HCT116 (cell line): ENCODE measurements around the gene ZNFX1. TPM values are rescaled to one million over a fixed set of nuclear protein-coding genes. Genes with fewer than 3 reads are reported as not detected.

Experiments
- ATAC-seq: fragments of 200-7000 bp; cut with Tn5 transposase; 2 replicates; pipeline ENCODE4 v1.9.1; 2020; ENCODE audit warnings: mild to moderate bottlenecking, moderate library complexity
- BruUV-seq: library from RNA; stranded (reverse); fragments of 400-500 nt; replicated peaks from 2 replicates; lab custom pipeline; 2021; lab: Mats Ljungman, UMichigan
- CTCF ChIA-PET: fragments of 300-600 bp; sonication (Branson Sonifier 250); formaldehyde crosslinking; loops from one replicate; lab custom pipeline; 2021; ENCODE audit warnings: antibody characterized with exemption; lab: Charles Lee
- POLR2A ChIA-PET: fragments of 300-600, 350-600 bp; sonication (Branson Sonifier 250); formaldehyde crosslinking; loops from one replicate; lab custom pipeline; 2021; ENCODE audit warnings: antibody characterized with exemption; lab: Charles Lee
- RAD21 ChIA-PET, 2 experiments: fragments of 300-600 bp; sonication (Branson Sonifier 250); formaldehyde crosslinking; loops; one replicate each; lab custom pipeline; 2023; ENCODE audit warnings: low total read pairs in 2 of 2; ENCODE audit not compliant: uncharacterized antibody in 2 of 2, unreplicated experiment in 2 of 2, low non-redundant PET in 1 of 2; lab: Charles Lee
- DNase-seq: peaks from one replicate; pipeline ENCODE4 v3.0.0-alpha.2; 2010; ENCODE audit warnings: low read depth, low spot score
- H2AFZ ChIP-seq: fragments of 200-600 bp; shearing (Covaris generic), sonication (generic); 2 replicates; pipeline ENCODE4 v1.6.1; 2017; ENCODE audit warnings: low read depth, mixed run types, mixed read lengths, antibody characterized with exemption, low read length; ENCODE audit not compliant: poor library complexity, severe bottlenecking
- H3K27ac ChIP-seq: 2 replicates; pipeline ENCODE4 v1.5.1; 2012; ENCODE audit warnings: low read depth, low read length
- H3K27me3 ChIP-seq: fragments of 200-600 bp; sonication (generic); 2 replicates; pipeline ENCODE4 v1.6.1; 2016; ENCODE audit warnings: mixed run types, low read length, mixed read lengths; ENCODE audit not compliant: insufficient read depth
- H3K36me3 ChIP-seq, 2 experiments: fragments of 200-500 bp in 1 of 2; fragments of 200-600 bp in 1 of 2; sonication (Bioruptor generic) in 1 of 2; sonication (generic) in 1 of 2; 2 replicates each; pipeline versions ENCODE4 v1.5.1 to v1.6.1; 2014 to 2016; ENCODE audit warnings: low read length in 2 of 2, inconsistent platforms in 1 of 2, mixed read lengths in 1 of 2, mixed run types in 1 of 2; ENCODE audit not compliant: insufficient read depth in 2 of 2, control insufficient read depth in 1 of 2
- H3K4me1 ChIP-seq, 2 experiments: fragments of 200-600 bp in 1 of 2; sonication (generic) in 1 of 2; 2 replicates each; pipeline versions ENCODE4 v1.5.1 to v1.6.1; 2012 to 2017; ENCODE audit warnings: low read length in 2 of 2, inconsistent platforms in 1 of 2, mild to moderate bottlenecking in 1 of 2, mixed read lengths in 1 of 2, mixed run types in 1 of 2, moderate library complexity in 1 of 2; ENCODE audit not compliant: insufficient read depth in 2 of 2, control insufficient read depth in 1 of 2
- H3K4me2 ChIP-seq: fragments of 200-600 bp; sonication (generic); 2 replicates; pipeline ENCODE4 v1.6.1; 2017; ENCODE audit warnings: mixed run types, low read length, mixed read lengths
- H3K4me3 ChIP-seq, 2 experiments: fragments of 200-600 bp in 1 of 2; sonication (generic) in 1 of 2; replicated peaks in 1 of 2; 2 replicates each; pipeline ENCODE4 v1.5.1; 2011 to 2016; ENCODE audit warnings: low read length in 2 of 2, control low read depth in 1 of 2, low read depth in 1 of 2, mild to moderate bottlenecking in 1 of 2, mixed read lengths in 1 of 2, mixed run types in 1 of 2
- H3K79me2 ChIP-seq: fragments of 200-600 bp; sonication (generic); 2 replicates; pipeline ENCODE4 v1.6.1; 2017; ENCODE audit warnings: mild to moderate bottlenecking, mixed run types, low read length, moderate library complexity, mixed read lengths; ENCODE audit not compliant: insufficient read depth
- H3K9ac ChIP-seq: fragments of 200-600 bp; sonication (generic); 2 replicates; pipeline ENCODE4 v1.6.1; 2016; ENCODE audit warnings: low read length, mixed read lengths
- H3K9me2 ChIP-seq: fragments of 200-600 bp; sonication (generic), shearing (Covaris generic); 2 replicates; pipeline ENCODE4 v1.6.1; 2017; ENCODE audit warnings: mixed run types, mild to moderate bottlenecking, moderate library complexity; ENCODE audit not compliant: insufficient read depth
- H3K9me3 ChIP-seq, 2 experiments: fragments of 200-500 bp in 1 of 2; fragments of 200-600 bp in 1 of 2; sonication (Bioruptor generic) in 1 of 2; sonication (generic) in 1 of 2; 2 replicates each; pipeline ENCODE4 v1.6.1; 2014 to 2017; ENCODE audit warnings: low read length in 2 of 2, mixed read lengths in 2 of 2, inconsistent platforms in 1 of 2, low read depth in 1 of 2, mild to moderate bottlenecking in 1 of 2, mixed run types in 1 of 2, moderate library complexity in 1 of 2; ENCODE audit not compliant: control insufficient read depth in 1 of 2, insufficient read depth in 1 of 2
- H4K20me1 ChIP-seq: fragments of 200-600 bp; sonication (generic), shearing (Covaris generic); 2 replicates; pipeline ENCODE4 v1.6.1; 2017; ENCODE audit warnings: mixed run types, mild to moderate bottlenecking, moderate library complexity; ENCODE audit not compliant: insufficient read depth
- EGR1 ChIP-seq: IDR thresholded peaks from 2 replicates; pipeline ENCODE4 v1.6.1; 2012; ENCODE audit warnings: low read depth
- FOSL1 ChIP-seq: IDR thresholded peaks from 2 replicates; pipeline ENCODE4 v1.6.1; 2012; ENCODE audit warnings: low read depth
- RAD21 ChIP-seq: IDR thresholded peaks from 2 replicates; pipeline ENCODE4 v1.6.1; 2012; ENCODE audit warnings: low read depth, mild to moderate bottlenecking
- SIN3A ChIP-seq: IDR thresholded peaks from 2 replicates; pipeline ENCODE4 v1.6.1; 2012; ENCODE audit warnings: low read depth
- ZFX ChIP-seq: fragments of 450-650 bp; IDR thresholded peaks from 2 replicates; pipeline ENCODE4 v1.6.1; 2017
- intact Hi-C: fragments of 100-400 bp; cut with micrococcal nuclease; formaldehyde crosslinking; loops from 2 replicates; pipeline ENCODE4 v1.10.0; 2022
- total RNA-seq: library from RNA; stranded (reverse); gene quantifications from one replicate; pipeline ENCODE4 v1.2.1, GENCODE V29; 2021; ENCODE audit not compliant: unreplicated experiment
- TF ChIP-seq, protein P1 (sequence below): IDR thresholded peaks from 2 replicates; pipeline ENCODE4 v1.6.1; 2012
- TF ChIP-seq, protein P2 (sequence below): IDR thresholded peaks from 2 replicates; pipeline ENCODE4 v1.6.1; 2012; ENCODE audit warnings: low read depth

Gene ZNFX1
- total RNA-seq, 1 experiment from 2014 or later, result 24.1 TPM

DNA sequence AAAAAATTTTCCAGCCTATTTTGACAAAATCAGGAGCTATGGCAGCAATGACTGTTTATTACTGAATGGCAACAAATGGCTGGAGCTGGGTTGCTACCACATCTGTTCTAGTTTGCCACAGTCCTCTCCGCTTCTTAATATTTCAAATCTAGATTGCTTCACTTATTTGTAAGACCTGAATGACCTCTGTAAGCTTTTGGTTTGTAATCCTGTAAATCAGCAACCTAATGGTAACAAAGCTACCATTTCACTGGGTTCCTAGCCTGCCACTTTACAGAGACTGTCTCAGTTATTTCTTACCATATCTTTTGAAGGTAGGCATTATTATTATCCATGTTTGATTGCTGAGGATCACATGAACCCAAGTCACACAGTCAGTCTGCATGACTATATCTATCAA lies 15.4 kb downstream of the ZNFX1 start:
- peaks cover 49% of the 10 kb centered on the region for H3K79me2 ChIP-seq
- H3K9me3 ChIP-seq, result no peaks in the 10 kb centered on the region
- no peak for TF ChIP-seq EGR1
- H3K9ac ChIP-seq, result no peak overlapping the region
- CTCF ChIA-PET, result interaction anchor here (1.2 kb wide), 1 partner anchor 17 kb away, joined by 4 read pairs; no protein-coding TSS in a partner anchor
- no peaks in the 10 kb centered on the region for H3K27me3 ChIP-seq
- no peak overlapping the region for H3K4me2 ChIP-seq
- ATAC-seq (no peak), DNase-seq (no peak)
- BruUV-seq, result no TSS peak
- H3K4me3 ChIP-seq, result no peak overlapping the region
- H3K9me2 ChIP-seq, result no peaks in the 10 kb centered on the region
- no peak overlapping the region for H2AFZ ChIP-seq
- H3K36me3 ChIP-seq, result peaks cover 50 to 63% of the 10 kb centered on the region in 2 experiments
- RAD21 ChIA-PET, result no interaction called here
- no peaks in the 10 kb centered on the region for H3K4me1 ChIP-seq
- POLR2A ChIA-PET, result no interaction called here
- H4K20me1 ChIP-seq, result peaks cover 15% of the 10 kb centered on the region; the same call in 1 of the 2 replicates
- intact Hi-C loops, result no loop called here
- H3K27ac ChIP-seq, result no peak overlapping the region

DNA sequence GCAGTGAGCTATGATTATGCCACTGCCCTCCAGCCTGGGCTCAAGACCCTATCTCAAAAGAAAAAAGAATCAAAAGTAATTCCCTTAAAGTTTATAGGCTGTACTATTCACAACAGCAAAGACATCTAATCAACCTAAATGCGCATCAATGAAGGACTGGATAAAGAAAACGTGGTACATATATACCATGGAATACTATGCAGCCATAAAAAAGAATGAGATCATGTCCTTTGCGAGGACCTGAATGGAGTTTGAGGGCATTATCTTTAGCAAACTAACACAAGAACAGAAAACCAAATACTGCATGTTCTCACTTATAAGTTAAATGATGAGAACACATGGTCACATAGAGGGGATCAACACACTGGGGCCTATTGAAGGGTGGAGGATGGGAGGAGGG lies 16.7 kb downstream of the ZNFX1 start:
- POLR2A ChIA-PET, result no interaction called here
- H3K27me3 ChIP-seq, result no peaks in the 10 kb centered on the region
- H3K4me3 ChIP-seq, result no peak overlapping the region
- H3K9me3 ChIP-seq, result no peaks in the 10 kb centered on the region
- H3K27ac ChIP-seq, result no peak overlapping the region
- H2AFZ ChIP-seq, result no peak overlapping the region
- H3K36me3 ChIP-seq, result peaks cover 56 to 66% of the 10 kb centered on the region in 2 experiments
- RAD21 ChIA-PET, result no interaction called here
- ATAC-seq (no peak), DNase-seq (no peak)
- intact Hi-C loops, result no loop called here
- CTCF ChIA-PET, result no interaction called here
- TF ChIP-seq, protein P1, sequence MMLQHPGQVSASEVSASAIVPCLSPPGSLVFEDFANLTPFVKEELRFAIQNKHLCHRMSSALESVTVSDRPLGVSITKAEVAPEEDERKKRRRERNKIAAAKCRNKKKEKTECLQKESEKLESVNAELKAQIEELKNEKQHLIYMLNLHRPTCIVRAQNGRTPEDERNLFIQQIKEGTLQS, result no peak
- TF ChIP-seq SIN3A (no peak), ZFX (no peak), FOSL1 (no peak), EGR1 (no peak), RAD21 (no peak)
- TF ChIP-seq, protein P2, sequence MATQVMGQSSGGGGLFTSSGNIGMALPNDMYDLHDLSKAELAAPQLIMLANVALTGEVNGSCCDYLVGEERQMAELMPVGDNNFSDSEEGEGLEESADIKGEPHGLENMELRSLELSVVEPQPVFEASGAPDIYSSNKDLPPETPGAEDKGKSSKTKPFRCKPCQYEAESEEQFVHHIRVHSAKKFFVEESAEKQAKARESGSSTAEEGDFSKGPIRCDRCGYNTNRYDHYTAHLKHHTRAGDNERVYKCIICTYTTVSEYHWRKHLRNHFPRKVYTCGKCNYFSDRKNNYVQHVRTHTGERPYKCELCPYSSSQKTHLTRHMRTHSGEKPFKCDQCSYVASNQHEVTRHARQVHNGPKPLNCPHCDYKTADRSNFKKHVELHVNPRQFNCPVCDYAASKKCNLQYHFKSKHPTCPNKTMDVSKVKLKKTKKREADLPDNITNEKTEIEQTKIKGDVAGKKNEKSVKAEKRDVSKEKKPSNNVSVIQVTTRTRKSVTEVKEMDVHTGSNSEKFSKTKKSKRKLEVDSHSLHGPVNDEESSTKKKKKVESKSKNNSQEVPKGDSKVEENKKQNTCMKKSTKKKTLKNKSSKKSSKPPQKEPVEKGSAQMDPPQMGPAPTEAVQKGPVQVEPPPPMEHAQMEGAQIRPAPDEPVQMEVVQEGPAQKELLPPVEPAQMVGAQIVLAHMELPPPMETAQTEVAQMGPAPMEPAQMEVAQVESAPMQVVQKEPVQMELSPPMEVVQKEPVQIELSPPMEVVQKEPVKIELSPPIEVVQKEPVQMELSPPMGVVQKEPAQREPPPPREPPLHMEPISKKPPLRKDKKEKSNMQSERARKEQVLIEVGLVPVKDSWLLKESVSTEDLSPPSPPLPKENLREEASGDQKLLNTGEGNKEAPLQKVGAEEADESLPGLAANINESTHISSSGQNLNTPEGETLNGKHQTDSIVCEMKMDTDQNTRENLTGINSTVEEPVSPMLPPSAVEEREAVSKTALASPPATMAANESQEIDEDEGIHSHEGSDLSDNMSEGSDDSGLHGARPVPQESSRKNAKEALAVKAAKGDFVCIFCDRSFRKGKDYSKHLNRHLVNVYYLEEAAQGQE, result no peak
- no peak overlapping the region for H3K4me2 ChIP-seq
- H3K4me1 ChIP-seq, result no peaks in the 10 kb centered on the region
- BruUV-seq, result no TSS peak
- no peak overlapping the region for H3K9ac ChIP-seq
- peaks cover 11% of the 10 kb centered on the region; the same call in 1 of the 2 replicates for H4K20me1 ChIP-seq
- H3K9me2 ChIP-seq, result no peaks in the 10 kb centered on the region
- peaks cover 37% of the 10 kb centered on the region for H3K79me2 ChIP-seq
